Thyroid gland (tissue), 4 donors: ENCODE data around the gene GFOD1.

Experiments used
- CTCF ChIP-seq, 6 experiments: fragments of 200-600 bp in 3 of 6; fragments of 450-650 bp in 3 of 6; sonication (generic) in 3 of 6; IDR thresholded peaks; one replicate each; pipeline ENCODE4 v1.5.1; 2016 to 2019; ENCODE audit warnings: antibody characterized with exemption in 6 of 6, mild to moderate bottlenecking in 2 of 6, inconsistent platforms in 1 of 6, moderate library complexity in 1 of 6
- POLR2A ChIP-seq, 2 donors: fragments of 450-650 bp; IDR thresholded peaks; one replicate each; pipeline ENCODE4 v1.6.1; 2017; ENCODE audit warnings: antibody characterized with exemption in 2 of 2, mild to moderate bottlenecking in 2 of 2, moderate library complexity in 1 of 2

- no peak for TF ChIP-seq POLR2A (IDR thresholded peaks at IDR 0.05)
- TF ChIP-seq CTCF (IDR thresholded peaks at IDR 0.05): no peak
Measured at GRCh38 chr6:13342414-13343019, 144.9 kb downstream of the GFOD1 start.
